ENCODE results near the gene NOC4L. TPM values are rescaled to one million over a fixed set of nuclear protein-coding genes. Genes with fewer than 3 reads are reported as not detected.

Gene NOC4L
- total RNA-seq, 1 donor from 2014 or later = 29.1 TPM

DNA sequence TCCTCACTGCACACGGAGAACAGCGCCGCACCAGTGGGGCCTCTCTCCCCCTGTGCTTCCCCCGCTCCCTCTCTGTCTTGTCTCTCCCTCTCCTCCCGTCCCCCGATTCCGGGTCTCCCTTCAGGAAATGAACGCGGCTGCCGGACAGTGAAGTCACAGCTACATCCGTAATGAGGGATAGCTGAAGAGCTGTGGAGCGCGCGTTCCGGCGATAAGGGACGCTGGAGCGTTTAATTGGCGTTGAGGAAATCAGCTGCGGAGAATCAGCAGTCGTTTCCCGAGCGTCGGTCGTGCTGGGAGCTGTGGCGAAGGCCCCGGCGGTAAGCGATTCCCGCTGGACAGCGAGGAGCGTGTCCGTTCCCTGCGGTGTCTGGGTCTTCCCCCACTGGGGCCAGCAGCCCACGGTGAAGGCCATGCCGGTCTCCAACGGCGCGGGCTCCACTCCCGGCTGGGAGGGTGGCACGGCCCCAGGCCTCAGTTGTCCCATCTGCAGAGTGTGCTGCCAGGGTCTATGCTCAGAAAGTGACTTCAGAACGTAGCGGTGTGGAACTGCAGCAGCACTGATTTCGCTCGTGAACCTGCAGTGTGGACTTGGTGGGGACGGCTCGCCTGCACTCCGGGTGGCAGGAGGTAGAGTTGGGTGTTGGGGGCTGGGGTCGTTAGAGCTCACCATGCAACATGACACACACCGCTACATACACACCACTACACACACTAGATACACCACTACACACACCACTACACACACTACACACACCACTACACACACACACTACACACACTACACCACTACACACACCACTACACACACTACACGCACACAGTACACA lies 10.9 kb downstream of the NOC4L start:
- ATAC-seq (ENCODE audit: low read depth) = no peak
- DNase-seq = no peak
- Mint-ChIP-seq H3K4me1 (peaks cover 2% of the 10 kb centered on the region), H3K9me3 (no peaks in the 10 kb centered on the region), H3K36me3 (ENCODE audit: low read depth) (peaks cover 6% of the 10 kb centered on the region), H3K27ac (no peak overlapping the region), H3K4me3 (no peak overlapping the region), H3K27me3 (no peaks in the 10 kb centered on the region)
- ChIA-PET CTCF (interaction anchor here (1.5 to 2.7 kb wide), 2 partner anchors 369 to 460 kb away, joined by 3 to 35 read pairs; no protein-coding TSS in a partner anchor), POLR2A (no interaction called here)
- TF ChIP-seq CTCF (IDR thresholded peaks at IDR 0.05) = no peak
- intact Hi-C loops (cut with micrococcal nuclease) = loop anchor here (1.0 kb wide), 3 partner anchors 259 to 460 kb away; no protein-coding TSS in a partner anchor

GRCh38 chr12:132155771-132156572 lies 11.7 kb downstream of the NOC4L start:
- Mint-ChIP-seq H3K27me3 (no peaks in the 10 kb centered on the region), H3K27ac (no peak overlapping the region), H3K36me3 (ENCODE audit: low read depth) (peaks cover 6% of the 10 kb centered on the region), H3K9me3 (no peaks in the 10 kb centered on the region), H3K4me1 (peaks cover 2% of the 10 kb centered on the region), H3K4me3 (no peak overlapping the region)
- no peak for DNase-seq
- POLR2A ChIA-PET = no interaction called here
- no peak for TF ChIP-seq CTCF (IDR thresholded peaks at IDR 0.05)
- ATAC-seq (ENCODE audit: low read depth) = no peak
- CTCF ChIA-PET = interaction anchor here (1.5 kb wide), 1 partner anchor 368 kb away, joined by 3 read pairs; no protein-coding TSS in a partner anchor
- intact Hi-C loops (cut with micrococcal nuclease) = no loop called here

DNA sequence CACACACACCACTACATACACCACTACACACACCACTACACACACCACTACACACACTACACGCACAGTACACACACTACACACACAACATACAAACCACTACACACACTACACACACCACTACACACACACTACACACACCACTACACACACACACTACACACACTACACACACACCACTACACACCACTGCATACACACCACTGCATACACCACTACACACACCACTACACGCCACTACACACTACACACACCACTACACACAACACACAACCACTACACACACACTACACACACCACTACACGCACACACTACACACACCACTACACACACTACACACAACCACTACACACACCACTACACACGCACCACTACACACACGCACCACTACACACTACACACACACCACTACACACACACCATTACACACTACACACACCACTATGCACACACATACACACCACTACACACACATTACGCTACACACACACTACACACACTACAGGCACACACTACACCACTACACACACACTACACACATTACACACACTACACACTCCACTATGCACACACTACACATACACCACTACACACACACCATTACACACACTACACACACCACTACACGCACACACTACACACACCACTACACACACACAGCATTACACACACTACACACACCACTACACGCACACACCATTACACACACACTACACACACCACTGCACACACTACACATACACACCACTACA lies 12.5 kb downstream of the NOC4L start:
- peaks cover 2% of the 10 kb centered on the region for H3K4me1 Mint-ChIP-seq
- H3K27me3 Mint-ChIP-seq = no peaks in the 10 kb centered on the region
- no peak for DNase-seq
- no peak for TF ChIP-seq CTCF (IDR thresholded peaks at IDR 0.05)
- no peak overlapping the region for H3K4me3 Mint-ChIP-seq
- no peak overlapping the region for H3K27ac Mint-ChIP-seq
- intact Hi-C loops (cut with micrococcal nuclease) = no loop called here
- CTCF ChIA-PET = no interaction called here
- no peaks in the 10 kb centered on the region for H3K9me3 Mint-ChIP-seq
- peaks cover 2% of the 10 kb centered on the region for H3K36me3 Mint-ChIP-seq (ENCODE audit: low read depth)
- no peak for ATAC-seq (ENCODE audit: low read depth)
- POLR2A ChIA-PET = no interaction called here

DNA sequence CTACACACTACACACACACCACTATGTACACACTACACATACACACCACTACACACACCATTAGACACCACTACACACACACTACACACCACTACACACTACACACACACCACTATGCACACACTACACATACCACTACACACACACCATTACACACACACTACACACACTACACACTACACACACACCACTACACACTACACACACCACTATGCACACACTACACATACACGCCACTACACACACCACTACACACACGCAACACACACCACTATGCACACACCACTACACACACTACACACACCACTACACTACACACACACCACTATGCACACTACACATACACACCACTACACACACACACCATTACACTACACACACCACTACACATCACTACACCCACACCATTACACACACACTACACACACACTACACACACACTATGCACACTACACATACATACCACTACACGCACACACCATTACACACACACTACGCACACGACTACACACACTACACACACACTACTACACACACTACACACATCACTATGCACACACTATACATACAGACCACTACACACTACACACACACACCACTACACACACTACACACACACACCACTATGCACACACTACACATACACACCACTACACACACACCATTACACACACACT lies 13.6 kb downstream of the NOC4L start:
- Mint-ChIP-seq H3K4me3 (no peak overlapping the region), H3K36me3 (ENCODE audit: low read depth) (no peaks in the 10 kb centered on the region), H3K27ac (no peak overlapping the region), H3K27me3 (no peaks in the 10 kb centered on the region), H3K4me1 (peaks cover 2% of the 10 kb centered on the region), H3K9me3 (no peaks in the 10 kb centered on the region)
- DNase-seq (no peak), ATAC-seq (ENCODE audit: low read depth) (no peak)
- ChIA-PET CTCF (no interaction called here), POLR2A (no interaction called here)
- no peak for TF ChIP-seq CTCF (IDR thresholded peaks at IDR 0.05)
- intact Hi-C loops (cut with micrococcal nuclease) = no loop called here
